Brain microvascular endothelial cell (primary cell): ENCODE measurements around the gene LIPT2.

ENCODE experiments used
- DNase-seq: peaks from one replicate; pipeline ENCODE4 v3.0.0-alpha.2; 2020
- H3K27ac ChIP-seq: fragments of 250-450 bp; sonication (Bioruptor Pico); 2 replicates; pipeline ENCODE4 v1.5.1; 2020; ENCODE audit warnings: mild to moderate bottlenecking, moderate library complexity
- H3K27me3 ChIP-seq: fragments of 250-450 bp; sonication (Bioruptor Pico); replicated peaks from 2 replicates; pipeline ENCODE4 v1.5.1; 2020; ENCODE audit warnings: mild to moderate bottlenecking
- H3K36me3 ChIP-seq: fragments of 250-450 bp; sonication (Bioruptor Pico); replicated peaks from 2 replicates; pipeline ENCODE4 v1.5.1; 2020; ENCODE audit warnings: mild to moderate bottlenecking
- H3K4me3 ChIP-seq: 2 replicates; pipeline ENCODE4 v1.5.1; 2011; ENCODE audit warnings: low read depth, mild to moderate bottlenecking, control low read depth, low read length, moderate library complexity
- in situ Hi-C: cut with HindIII; loops from 2 replicates; pipeline ENCODE4 v1.10.0; 2017; ENCODE audit warnings: low sequenced_read_pairs, low pct_ligation_motif_present
- TF ChIP-seq, protein P1 (sequence below): IDR thresholded peaks from 2 replicates; pipeline ENCODE4 v1.5.1; 2011; ENCODE audit warnings: low read depth, mild to moderate bottlenecking, moderate library complexity, low read length, control low read depth, inconsistent platforms; ENCODE audit errors: missing control alignments

The LIPT2 gene

GRCh38 chr11:74446532-74446938, 47.0 kb downstream of the LIPT2 start:
- TF ChIP-seq, protein P1, sequence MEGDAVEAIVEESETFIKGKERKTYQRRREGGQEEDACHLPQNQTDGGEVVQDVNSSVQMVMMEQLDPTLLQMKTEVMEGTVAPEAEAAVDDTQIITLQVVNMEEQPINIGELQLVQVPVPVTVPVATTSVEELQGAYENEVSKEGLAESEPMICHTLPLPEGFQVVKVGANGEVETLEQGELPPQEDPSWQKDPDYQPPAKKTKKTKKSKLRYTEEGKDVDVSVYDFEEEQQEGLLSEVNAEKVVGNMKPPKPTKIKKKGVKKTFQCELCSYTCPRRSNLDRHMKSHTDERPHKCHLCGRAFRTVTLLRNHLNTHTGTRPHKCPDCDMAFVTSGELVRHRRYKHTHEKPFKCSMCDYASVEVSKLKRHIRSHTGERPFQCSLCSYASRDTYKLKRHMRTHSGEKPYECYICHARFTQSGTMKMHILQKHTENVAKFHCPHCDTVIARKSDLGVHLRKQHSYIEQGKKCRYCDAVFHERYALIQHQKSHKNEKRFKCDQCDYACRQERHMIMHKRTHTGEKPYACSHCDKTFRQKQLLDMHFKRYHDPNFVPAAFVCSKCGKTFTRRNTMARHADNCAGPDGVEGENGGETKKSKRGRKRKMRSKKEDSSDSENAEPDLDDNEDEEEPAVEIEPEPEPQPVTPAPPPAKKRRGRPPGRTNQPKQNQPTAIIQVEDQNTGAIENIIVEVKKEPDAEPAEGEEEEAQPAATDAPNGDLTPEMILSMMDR = no peak
- Histone ChIP-seq H3K36me3 (no peaks in the 10 kb centered on the region), H3K27ac (no peak overlapping the region), H3K4me3 (no peak overlapping the region), H3K27me3 (no peaks in the 10 kb centered on the region)
- in situ Hi-C loops = loop anchor here (25.0 kb wide), 1 partner anchor 184 kb away; no protein-coding TSS in a partner anchor
- no peak for DNase-seq

DNA sequence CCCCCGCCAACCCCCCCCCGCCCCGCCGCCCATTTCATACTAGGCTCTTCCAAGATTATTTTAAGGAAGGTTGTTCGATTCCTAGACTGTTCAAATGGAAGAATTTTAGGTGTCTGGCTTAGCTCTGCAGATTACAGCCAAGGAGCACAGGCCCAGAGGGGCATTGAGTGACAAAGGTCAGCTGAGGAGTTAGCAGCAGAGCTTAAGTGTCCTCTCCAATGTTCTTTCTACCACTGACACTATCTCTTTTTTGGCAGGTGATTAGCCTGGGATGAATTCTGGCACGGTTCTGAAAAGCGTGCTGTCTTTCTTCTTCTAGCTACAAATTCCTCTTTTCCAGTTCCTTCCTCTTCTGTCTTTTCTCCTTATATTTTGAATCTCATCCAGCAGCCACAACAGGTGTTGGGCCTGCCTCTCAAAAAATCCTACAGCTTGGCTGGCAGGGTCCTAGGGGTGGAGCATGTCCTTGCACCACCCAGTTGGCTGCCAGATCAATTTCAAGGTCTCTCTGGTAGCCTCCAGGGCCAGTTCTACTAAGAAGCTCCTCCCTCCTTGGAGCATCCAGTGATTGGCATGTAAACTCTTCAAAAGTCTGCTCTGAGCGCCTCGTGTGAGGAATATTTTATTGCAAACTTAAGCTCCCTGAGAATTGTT, 49.2 kb downstream of the LIPT2 start:
- H3K4me3 ChIP-seq = no peak overlapping the region
- in situ Hi-C loops = loop anchor here (25.0 kb wide), 1 partner anchor 182 kb away; no protein-coding TSS in a partner anchor
- no peak for DNase-seq
- no peak overlapping the region for H3K27ac ChIP-seq
- H3K36me3 ChIP-seq = no peaks in the 10 kb centered on the region
- no peaks in the 10 kb centered on the region for H3K27me3 ChIP-seq
- TF ChIP-seq, protein P1 = no peak

DNA sequence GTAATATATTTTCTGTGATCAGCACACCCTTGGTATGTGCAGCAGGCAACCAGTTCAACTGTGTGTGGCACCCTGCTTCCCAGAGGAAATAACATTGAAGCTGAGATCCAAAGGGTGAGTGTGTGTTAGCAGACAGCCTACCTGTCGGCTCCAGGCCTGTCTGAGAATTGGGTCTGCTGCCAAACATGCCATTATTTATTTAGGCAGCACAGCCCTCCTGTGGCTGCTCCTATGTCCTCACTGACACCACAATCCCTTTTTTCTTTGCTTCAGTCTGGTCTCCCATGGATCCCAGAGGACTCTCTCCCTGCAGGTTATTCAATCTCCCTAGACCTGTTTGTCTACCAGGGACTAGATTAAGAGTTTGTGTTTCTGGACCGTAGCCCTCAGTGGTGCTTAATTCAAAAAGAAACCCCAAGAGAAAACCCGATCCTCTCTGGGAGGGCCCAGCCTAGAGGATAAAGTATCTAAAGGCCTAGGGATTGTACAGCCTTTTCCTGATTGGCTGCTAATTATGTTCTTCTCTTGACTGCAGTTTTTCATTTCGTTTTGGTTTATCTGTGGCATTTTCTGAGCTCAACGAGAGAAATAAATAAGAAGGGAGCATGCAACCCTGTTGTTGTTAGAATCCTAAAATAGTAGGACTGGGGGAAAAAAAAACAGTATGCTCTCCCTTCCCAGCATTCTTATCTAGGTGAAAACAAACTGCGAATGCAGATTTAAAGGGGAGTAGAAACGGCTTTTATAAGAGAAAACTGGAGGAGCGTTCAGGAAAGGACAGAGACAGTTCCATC, 50.3 kb downstream of the LIPT2 start:
- in situ Hi-C loops = loop anchor here (25.0 kb wide), 1 partner anchor 181 kb away; no protein-coding TSS in a partner anchor

GRCh38 chr11:74442636-74443035, 50.9 kb downstream of the LIPT2 start:
- Histone ChIP-seq H3K4me3 (no peak overlapping the region), H3K27ac (no peak overlapping the region), H3K36me3 (no peaks in the 10 kb centered on the region), H3K27me3 (no peaks in the 10 kb centered on the region)
- in situ Hi-C loops = loop anchor here (25.0 kb wide), 1 partner anchor 180 kb away; no protein-coding TSS in a partner anchor
- peak; percentile 38 for DNase-seq
- TF ChIP-seq, protein P1 = no peak

More for the DNA sequence above, 50.3 kb downstream of the LIPT2 start:
- Histone ChIP-seq H3K4me3 (no peak overlapping the region), H3K27me3 (no peaks in the 10 kb centered on the region), H3K27ac (no peak overlapping the region), H3K36me3 (no peaks in the 10 kb centered on the region)
- TF ChIP-seq, protein P1 = peak; percentile 42
- DNase-seq = peak; percentile 14
